H9 (cell line): Measurements from ENCODE around the gene FAM170B. TPM values are rescaled to one million over a fixed set of nuclear protein-coding genes. Genes with fewer than 3 reads are reported as not detected.

Experiments
- DNase-seq: peaks from one replicate; pipeline ENCODE4 v3.0.0-alpha.2; 2017
- H2AFZ ChIP-seq: one replicate; pipeline ENCODE4 v1.6.1; 2013; ENCODE audit warnings: mild to moderate bottlenecking, low read length, control low read depth, moderate library complexity
- H2AK5ac ChIP-seq: 2 replicates; pipeline ENCODE4 v1.6.1; 2013; ENCODE audit warnings: low read length, control low read depth, mixed read lengths; ENCODE audit not compliant: insufficient read length
- H2BK120ac ChIP-seq: one replicate; pipeline ENCODE4 v1.6.1; 2013; ENCODE audit warnings: low read depth, mild to moderate bottlenecking, low read length, control low read depth, inconsistent platforms; ENCODE audit not compliant: poor library complexity, severe bottlenecking
- H2BK12ac ChIP-seq: 2 replicates; pipeline ENCODE4 v1.6.1; 2013; ENCODE audit warnings: low read length, control low read depth, mixed read lengths, low read depth; ENCODE audit not compliant: insufficient read length
- H2BK15ac ChIP-seq: 2 replicates; pipeline ENCODE4 v1.6.1; 2013; ENCODE audit warnings: low read depth, low read length, control low read depth
- H2BK20ac ChIP-seq: one replicate; pipeline ENCODE4 v1.6.1; 2013; ENCODE audit warnings: low read depth, mild to moderate bottlenecking, low read length, control low read depth, inconsistent platforms; ENCODE audit not compliant: poor library complexity, severe bottlenecking
- H2BK5ac ChIP-seq: 2 replicates; pipeline ENCODE4 v1.6.1; 2013; ENCODE audit warnings: low read length, control low read depth, mixed read lengths; ENCODE audit not compliant: insufficient read length
- H3K14ac ChIP-seq: 2 replicates; pipeline ENCODE4 v1.6.1; 2013; ENCODE audit warnings: low read length, control low read depth; ENCODE audit not compliant: insufficient read depth
- H3K18ac ChIP-seq: 2 replicates; pipeline ENCODE4 v1.6.1; 2013; ENCODE audit warnings: low read depth, mild to moderate bottlenecking, mixed read lengths, low read length, control low read depth; ENCODE audit not compliant: insufficient read length
- H3K23ac ChIP-seq: 2 replicates; pipeline ENCODE4 v1.6.1; 2013; ENCODE audit warnings: low read length, control low read depth, mixed read lengths, low read depth; ENCODE audit not compliant: insufficient read length
- H3K23me2 ChIP-seq: 2 replicates; pipeline ENCODE4 v1.6.1; 2013; ENCODE audit warnings: low read depth, mild to moderate bottlenecking, mixed read lengths, low read length, control low read depth; ENCODE audit not compliant: insufficient read length, poor library complexity, severe bottlenecking
- H3K27ac ChIP-seq: 2 replicates; pipeline ENCODE4 v1.5.1; 2013; ENCODE audit warnings: low read length, control low read depth, mixed read lengths, low read depth; ENCODE audit not compliant: insufficient read length
- H3K27me3 ChIP-seq: 2 replicates; pipeline ENCODE4 v1.6.1; 2013; ENCODE audit warnings: low read length, control low read depth, inconsistent platforms; ENCODE audit not compliant: insufficient read depth
- H3K4ac ChIP-seq: 2 replicates; pipeline ENCODE4 v1.6.1; 2013; ENCODE audit warnings: low read depth, mild to moderate bottlenecking, control low read depth, inconsistent platforms, low read length, moderate library complexity
- H3K4me1 ChIP-seq: 2 replicates; pipeline ENCODE4 v1.6.1; 2013; ENCODE audit warnings: low read length, control low read depth, inconsistent platforms; ENCODE audit not compliant: insufficient read depth
- H3K4me2 ChIP-seq: 2 replicates; pipeline ENCODE4 v1.6.1; 2013; ENCODE audit warnings: low read length, control low read depth, mixed read lengths; ENCODE audit not compliant: insufficient read length, insufficient read depth
- H3K56ac ChIP-seq: 2 replicates; pipeline ENCODE4 v1.6.1; 2013; ENCODE audit warnings: low read depth, mild to moderate bottlenecking, mixed read lengths, low read length, control low read depth; ENCODE audit not compliant: insufficient read length
- H3K79me1 ChIP-seq: 2 replicates; pipeline ENCODE4 v1.6.1; 2013; ENCODE audit warnings: low read depth, mild to moderate bottlenecking, moderate library complexity, low read length, control low read depth, inconsistent platforms; ENCODE audit not compliant: insufficient read depth, poor library complexity, severe bottlenecking
- H3K79me2 ChIP-seq: 2 replicates; pipeline ENCODE4 v1.6.1; 2013; ENCODE audit warnings: low read length, control low read depth, inconsistent platforms; ENCODE audit not compliant: insufficient read depth
- H3K9ac ChIP-seq: 2 replicates; pipeline ENCODE4 v1.6.1; 2013; ENCODE audit warnings: low read length, control low read depth, mixed read lengths; ENCODE audit not compliant: insufficient read length; ENCODE audit errors: extremely low read depth
- H3K9me3 ChIP-seq: one replicate; pipeline ENCODE4 v1.6.1; 2013; ENCODE audit warnings: low read depth, low read length, inconsistent platforms; ENCODE audit not compliant: control insufficient read depth
- H3T11ph ChIP-seq: one replicate; pipeline ENCODE4 v1.6.1; 2013; ENCODE audit warnings: mild to moderate bottlenecking, low read length, control low read depth, inconsistent platforms
- H4K20me1 ChIP-seq: one replicate; pipeline ENCODE4 v1.6.1; 2013; ENCODE audit not compliant: control insufficient read depth, insufficient read length, insufficient read depth
- H4K5ac ChIP-seq: 2 replicates; pipeline ENCODE4 v1.6.1; 2013; ENCODE audit warnings: low read depth, mild to moderate bottlenecking, mixed read lengths, low read length, control low read depth; ENCODE audit not compliant: insufficient read length
- H4K8ac ChIP-seq: replicated peaks from 2 replicates; pipeline ENCODE4 v1.6.1; 2013; ENCODE audit warnings: low read length, control low read depth, mixed read lengths, low read depth; ENCODE audit not compliant: insufficient read length
- H4K91ac ChIP-seq: 2 replicates; pipeline ENCODE4 v1.6.1; 2013; ENCODE audit warnings: low read depth, mild to moderate bottlenecking, moderate library complexity, mixed read lengths, low read length, control low read depth; ENCODE audit not compliant: insufficient read length
- H3K27ac Mint-ChIP-seq, 3 experiments: 2 replicates in 2 of 3; 3 replicates in 1 of 3; pipeline ENCODE4 v1.8.0; 2020 to 2021; ENCODE audit warnings: mixed read lengths in 3 of 3, mild to moderate bottlenecking in 1 of 3, moderate library complexity in 1 of 3
- H3K27me3 Mint-ChIP-seq: 2 replicates; pipeline ENCODE4 v1.8.0; 2021; ENCODE audit warnings: low read depth, mild to moderate bottlenecking, moderate library complexity, mixed read lengths
- H3K36me3 Mint-ChIP-seq, 3 experiments: 2 replicates in 2 of 3; 3 replicates in 1 of 3; pipeline ENCODE4 v1.8.0; 2020 to 2021; ENCODE audit warnings: low read depth in 3 of 3, mixed read lengths in 3 of 3; ENCODE audit not compliant: insufficient read depth in 1 of 3
- H3K4me1 Mint-ChIP-seq, 2 experiments: 2 replicates each; pipeline ENCODE4 v1.8.0; 2020; ENCODE audit warnings: mixed read lengths in 2 of 2
- H3K4me3 Mint-ChIP-seq, 2 experiments: 2 replicates in 1 of 2; 3 replicates in 1 of 2; pipeline ENCODE4 v1.8.0; 2020 to 2021; ENCODE audit warnings: mild to moderate bottlenecking in 2 of 2, mixed read lengths in 2 of 2, moderate library complexity in 1 of 2
- H3K9me3 Mint-ChIP-seq, 2 experiments: 2 replicates in 1 of 2; 3 replicates in 1 of 2; pipeline ENCODE4 v1.8.0; 2020; ENCODE audit warnings: mild to moderate bottlenecking in 2 of 2, mixed read lengths in 2 of 2, moderate library complexity in 1 of 2
- CTCF ChIP-seq: fragments of 200-600 bp; sonication (generic); conservative IDR thresholded peaks from 3 replicates; pipeline ENCODE4 v1.8.0; 2021; ENCODE audit warnings: antibody characterized with exemption, mild to moderate bottlenecking
- total RNA-seq: library from RNA; stranded (reverse); gene quantifications from 2 replicates; pipeline ENCODE4 v1.2.1, GENCODE V29; 2021

FAM170B gene
- total RNA-seq, 1 experiment from 2014 or later, result not detected

- H2BK15ac ChIP-seq, result no peak overlapping the region
- H2BK5ac ChIP-seq, result no peak overlapping the region
- H3K4ac ChIP-seq, result no peak overlapping the region
- no peak overlapping the region for H3K9ac ChIP-seq
- H4K8ac ChIP-seq, result no peak overlapping the region
- H2AFZ ChIP-seq, result no peak overlapping the region
- H3K9me3 ChIP-seq, result no peaks in the 10 kb centered on the region
- no peak overlapping the region for H3K27ac ChIP-seq
- no peak overlapping the region for H3T11ph ChIP-seq
- no peak overlapping the region for H3K23ac ChIP-seq
- H3K23me2 ChIP-seq, result no peaks in the 10 kb centered on the region
- H3K18ac ChIP-seq, result no peak overlapping the region
- no peak overlapping the region for H3K4me2 ChIP-seq
- H3K4me1 ChIP-seq, result 0 out of 2 replicates have a peak, but pooled peaks cover 2% of the 10 kb centered on the region
- no peak overlapping the region for H4K5ac ChIP-seq
- Mint-ChIP-seq H3K4me1 (peaks cover 23 to 34% of the 10 kb centered on the region in 2 experiments), H3K4me3 (no peak overlapping the region), H3K27ac (peak overlapping the region; percentile 23 to 63 (median 61); a peak in 2 of 7 replicates), H3K27me3 (0 out of 2 replicates have a peak, but pooled peaks cover 5% of the 10 kb centered on the region), H3K36me3 (peaks cover 0 to 3% (median 2%) of the 10 kb centered on the region in 3 experiments; a peak in 5 of 7 replicates), H3K9me3 (peaks cover 7 to 9% of the 10 kb centered on the region in 2 experiments)
- no peaks in the 10 kb centered on the region for H3K79me1 ChIP-seq
- H2BK12ac ChIP-seq, result no peak overlapping the region
- DNase-seq, result peak; percentile 65
- H3K14ac ChIP-seq, result no peak overlapping the region
- no peak for TF ChIP-seq CTCF
- no peak overlapping the region for H3K56ac ChIP-seq
- no peak overlapping the region for H2BK120ac ChIP-seq
- H4K91ac ChIP-seq, result no peak overlapping the region
- H2BK20ac ChIP-seq, result no peak overlapping the region
- no peak overlapping the region for H2AK5ac ChIP-seq
- no peaks in the 10 kb centered on the region for H3K27me3 ChIP-seq
- H4K20me1 ChIP-seq, result no peaks in the 10 kb centered on the region
- H3K79me2 ChIP-seq, result no peaks in the 10 kb centered on the region
Observed at GRCh38 chr10:49143249-49143648, 9.4 kb upstream of the FAM170B start.
